WTC11 (cell line): Measurements from ENCODE around the gene MRPS17.

ENCODE experiments used
- ESRRA ChIP-seq: sonication (generic); formaldehyde crosslinking; IDR thresholded peaks from 2 replicates; pipeline ENCODE4 v1.8.1; 2022; ENCODE audit warnings: mild to moderate bottlenecking, missing genetic modification reagents, borderline replicate concordance
- JUN ChIP-seq: sonication (generic); formaldehyde crosslinking; IDR thresholded peaks from 2 replicates; pipeline ENCODE4 v1.8.0; 2023; ENCODE audit warnings: mild to moderate bottlenecking, missing genetic modification reagents
- NFYB ChIP-seq: sonication (generic); formaldehyde crosslinking; conservative IDR thresholded peaks from 2 replicates; pipeline ENCODE4 v1.8.0; 2022; ENCODE audit warnings: low read depth, missing genetic modification reagents
- SP1 ChIP-seq: sonication (generic); formaldehyde crosslinking; conservative IDR thresholded peaks from 2 replicates; pipeline ENCODE4 v1.8.1; 2022; ENCODE audit warnings: missing genetic modification reagents
- ZBTB21 ChIP-seq: sonication (generic); formaldehyde crosslinking; IDR thresholded peaks from 2 replicates; pipeline ENCODE4 v1.8.1; 2023; ENCODE audit warnings: mild to moderate bottlenecking, missing genetic modification reagents, borderline replicate concordance
- ZNF423 ChIP-seq: fragments of 250-450 bp; sonication (Bioruptor Pico); IDR thresholded peaks from 2 replicates; pipeline ENCODE4 v2.1.2; 2022; ENCODE audit warnings: mild to moderate bottlenecking, moderate library complexity
- TF ChIP-seq, protein P1 (sequence below): sonication (generic); formaldehyde crosslinking; IDR thresholded peaks from 2 replicates; pipeline ENCODE4 v1.8.1; 2022; ENCODE audit warnings: low read depth, missing genetic modification reagents, borderline replicate concordance
- TF ChIP-seq, protein P2 (sequence below): fragments of 200-600 bp; IDR thresholded peaks from 2 replicates; pipeline ENCODE4 v1.8.0; 2022; ENCODE audit warnings: antibody characterized with exemption
- TF ChIP-seq, protein P3 (sequence below): sonication (generic); formaldehyde crosslinking; IDR thresholded peaks from 2 replicates; pipeline ENCODE4 v1.8.1; 2022; ENCODE audit warnings: mild to moderate bottlenecking, missing genetic modification reagents, moderate library complexity, borderline replicate concordance
- TF ChIP-seq, protein P4 (sequence below): sonication (generic); formaldehyde crosslinking; conservative IDR thresholded peaks from 2 replicates; pipeline ENCODE4 v1.8.1; 2022; ENCODE audit warnings: mild to moderate bottlenecking, missing genetic modification reagents
- TF ChIP-seq, protein P5 (sequence below): sonication (generic); formaldehyde crosslinking; IDR thresholded peaks from 2 replicates; pipeline ENCODE4 v1.8.1; 2022; ENCODE audit warnings: mild to moderate bottlenecking, moderate library complexity, missing genetic modification reagents
- TF ChIP-seq, protein P6 (sequence below): sonication (generic); formaldehyde crosslinking; IDR thresholded peaks from 2 replicates; pipeline ENCODE4 v1.8.1; 2023; ENCODE audit warnings: mild to moderate bottlenecking, moderate library complexity, missing genetic modification reagents
- TF ChIP-seq, protein P7 (sequence below): sonication (generic); formaldehyde crosslinking; IDR thresholded peaks from 2 replicates; pipeline ENCODE4 v1.8.0; 2022; ENCODE audit warnings: mild to moderate bottlenecking, missing genetic modification reagents
- TF ChIP-seq, protein P8 (sequence below): fragments of 250-450 bp; sonication (Bioruptor Pico); conservative IDR thresholded peaks from 2 replicates; pipeline ENCODE4 v1.9.0; 2021; ENCODE audit warnings: mild to moderate bottlenecking

DNA sequence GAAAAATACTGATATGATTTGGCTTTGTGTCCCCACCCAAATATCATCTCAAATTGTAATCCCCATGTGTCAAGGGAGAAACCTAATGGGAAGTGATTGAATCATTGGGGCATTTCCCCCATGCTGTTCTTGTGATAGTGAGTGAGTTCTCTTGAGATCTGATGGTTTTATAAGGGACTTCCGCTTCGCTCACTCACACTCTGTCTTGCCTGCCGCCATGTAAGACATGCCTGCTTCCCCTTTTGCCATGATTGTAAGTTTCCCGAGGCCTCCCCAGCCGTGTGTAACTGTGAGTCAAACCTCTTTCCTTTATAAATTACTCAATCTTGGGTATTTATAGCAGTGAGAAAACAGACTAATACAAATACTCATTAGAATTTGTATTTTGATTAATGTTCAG is 5.1 kb upstream of the MRPS17 start:
- TF ChIP-seq, protein P1, sequence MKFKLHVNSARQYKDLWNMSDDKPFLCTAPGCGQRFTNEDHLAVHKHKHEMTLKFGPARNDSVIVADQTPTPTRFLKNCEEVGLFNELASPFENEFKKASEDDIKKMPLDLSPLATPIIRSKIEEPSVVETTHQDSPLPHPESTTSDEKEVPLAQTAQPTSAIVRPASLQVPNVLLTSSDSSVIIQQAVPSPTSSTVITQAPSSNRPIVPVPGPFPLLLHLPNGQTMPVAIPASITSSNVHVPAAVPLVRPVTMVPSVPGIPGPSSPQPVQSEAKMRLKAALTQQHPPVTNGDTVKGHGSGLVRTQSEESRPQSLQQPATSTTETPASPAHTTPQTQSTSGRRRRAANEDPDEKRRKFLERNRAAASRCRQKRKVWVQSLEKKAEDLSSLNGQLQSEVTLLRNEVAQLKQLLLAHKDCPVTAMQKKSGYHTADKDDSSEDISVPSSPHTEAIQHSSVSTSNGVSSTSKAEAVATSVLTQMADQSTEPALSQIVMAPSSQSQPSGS = no peak
- TF ChIP-seq, protein P2, sequence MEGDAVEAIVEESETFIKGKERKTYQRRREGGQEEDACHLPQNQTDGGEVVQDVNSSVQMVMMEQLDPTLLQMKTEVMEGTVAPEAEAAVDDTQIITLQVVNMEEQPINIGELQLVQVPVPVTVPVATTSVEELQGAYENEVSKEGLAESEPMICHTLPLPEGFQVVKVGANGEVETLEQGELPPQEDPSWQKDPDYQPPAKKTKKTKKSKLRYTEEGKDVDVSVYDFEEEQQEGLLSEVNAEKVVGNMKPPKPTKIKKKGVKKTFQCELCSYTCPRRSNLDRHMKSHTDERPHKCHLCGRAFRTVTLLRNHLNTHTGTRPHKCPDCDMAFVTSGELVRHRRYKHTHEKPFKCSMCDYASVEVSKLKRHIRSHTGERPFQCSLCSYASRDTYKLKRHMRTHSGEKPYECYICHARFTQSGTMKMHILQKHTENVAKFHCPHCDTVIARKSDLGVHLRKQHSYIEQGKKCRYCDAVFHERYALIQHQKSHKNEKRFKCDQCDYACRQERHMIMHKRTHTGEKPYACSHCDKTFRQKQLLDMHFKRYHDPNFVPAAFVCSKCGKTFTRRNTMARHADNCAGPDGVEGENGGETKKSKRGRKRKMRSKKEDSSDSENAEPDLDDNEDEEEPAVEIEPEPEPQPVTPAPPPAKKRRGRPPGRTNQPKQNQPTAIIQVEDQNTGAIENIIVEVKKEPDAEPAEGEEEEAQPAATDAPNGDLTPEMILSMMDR = no peak
- TF ChIP-seq SP1 (CRISPR knock-in tag) = no peak
- no peak for TF ChIP-seq ZBTB21
- no peak for TF ChIP-seq JUN (CRISPR knock-in tag)
- TF ChIP-seq NFYB (CRISPR knock-in tag) = no peak
- TF ChIP-seq, protein P3, sequence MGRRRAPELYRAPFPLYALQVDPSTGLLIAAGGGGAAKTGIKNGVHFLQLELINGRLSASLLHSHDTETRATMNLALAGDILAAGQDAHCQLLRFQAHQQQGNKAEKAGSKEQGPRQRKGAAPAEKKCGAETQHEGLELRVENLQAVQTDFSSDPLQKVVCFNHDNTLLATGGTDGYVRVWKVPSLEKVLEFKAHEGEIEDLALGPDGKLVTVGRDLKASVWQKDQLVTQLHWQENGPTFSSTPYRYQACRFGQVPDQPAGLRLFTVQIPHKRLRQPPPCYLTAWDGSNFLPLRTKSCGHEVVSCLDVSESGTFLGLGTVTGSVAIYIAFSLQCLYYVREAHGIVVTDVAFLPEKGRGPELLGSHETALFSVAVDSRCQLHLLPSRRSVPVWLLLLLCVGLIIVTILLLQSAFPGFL = no peak
- TF ChIP-seq, protein P4, sequence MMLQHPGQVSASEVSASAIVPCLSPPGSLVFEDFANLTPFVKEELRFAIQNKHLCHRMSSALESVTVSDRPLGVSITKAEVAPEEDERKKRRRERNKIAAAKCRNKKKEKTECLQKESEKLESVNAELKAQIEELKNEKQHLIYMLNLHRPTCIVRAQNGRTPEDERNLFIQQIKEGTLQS = no peak
- TF ChIP-seq, protein P5, sequence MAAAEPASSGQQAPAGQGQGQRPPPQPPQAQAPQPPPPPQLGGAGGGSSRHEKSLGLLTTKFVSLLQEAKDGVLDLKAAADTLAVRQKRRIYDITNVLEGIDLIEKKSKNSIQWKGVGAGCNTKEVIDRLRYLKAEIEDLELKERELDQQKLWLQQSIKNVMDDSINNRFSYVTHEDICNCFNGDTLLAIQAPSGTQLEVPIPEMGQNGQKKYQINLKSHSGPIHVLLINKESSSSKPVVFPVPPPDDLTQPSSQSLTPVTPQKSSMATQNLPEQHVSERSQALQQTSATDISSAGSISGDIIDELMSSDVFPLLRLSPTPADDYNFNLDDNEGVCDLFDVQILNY (CRISPR knock-in tag) = no peak
- TF ChIP-seq, protein P6, sequence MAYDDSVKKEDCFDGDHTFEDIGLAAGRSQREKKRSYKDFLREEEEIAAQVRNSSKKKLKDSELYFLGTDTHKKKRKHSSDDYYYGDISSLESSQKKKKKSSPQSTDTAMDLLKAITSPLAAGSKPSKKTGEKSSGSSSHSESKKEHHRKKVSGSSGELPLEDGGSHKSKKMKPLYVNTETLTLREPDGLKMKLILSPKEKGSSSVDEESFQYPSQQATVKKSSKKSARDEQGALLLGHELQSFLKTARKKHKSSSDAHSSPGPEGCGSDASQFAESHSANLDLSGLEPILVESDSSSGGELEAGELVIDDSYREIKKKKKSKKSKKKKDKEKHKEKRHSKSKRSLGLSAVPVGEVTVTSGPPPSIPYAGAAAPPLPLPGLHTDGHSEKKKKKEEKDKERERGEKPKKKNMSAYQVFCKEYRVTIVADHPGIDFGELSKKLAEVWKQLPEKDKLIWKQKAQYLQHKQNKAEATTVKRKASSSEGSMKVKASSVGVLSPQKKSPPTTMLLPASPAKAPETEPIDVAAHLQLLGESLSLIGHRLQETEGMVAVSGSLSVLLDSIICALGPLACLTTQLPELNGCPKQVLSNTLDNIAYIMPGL = no peak
- TF ChIP-seq, protein P7, sequence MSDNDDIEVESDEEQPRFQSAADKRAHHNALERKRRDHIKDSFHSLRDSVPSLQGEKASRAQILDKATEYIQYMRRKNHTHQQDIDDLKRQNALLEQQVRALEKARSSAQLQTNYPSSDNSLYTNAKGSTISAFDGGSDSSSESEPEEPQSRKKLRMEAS (CRISPR knock-in tag) = no peak
- no peak for TF ChIP-seq ESRRA
- no peak for TF ChIP-seq ZNF423 (CRISPR knock-in tag)
- TF ChIP-seq, protein P8, sequence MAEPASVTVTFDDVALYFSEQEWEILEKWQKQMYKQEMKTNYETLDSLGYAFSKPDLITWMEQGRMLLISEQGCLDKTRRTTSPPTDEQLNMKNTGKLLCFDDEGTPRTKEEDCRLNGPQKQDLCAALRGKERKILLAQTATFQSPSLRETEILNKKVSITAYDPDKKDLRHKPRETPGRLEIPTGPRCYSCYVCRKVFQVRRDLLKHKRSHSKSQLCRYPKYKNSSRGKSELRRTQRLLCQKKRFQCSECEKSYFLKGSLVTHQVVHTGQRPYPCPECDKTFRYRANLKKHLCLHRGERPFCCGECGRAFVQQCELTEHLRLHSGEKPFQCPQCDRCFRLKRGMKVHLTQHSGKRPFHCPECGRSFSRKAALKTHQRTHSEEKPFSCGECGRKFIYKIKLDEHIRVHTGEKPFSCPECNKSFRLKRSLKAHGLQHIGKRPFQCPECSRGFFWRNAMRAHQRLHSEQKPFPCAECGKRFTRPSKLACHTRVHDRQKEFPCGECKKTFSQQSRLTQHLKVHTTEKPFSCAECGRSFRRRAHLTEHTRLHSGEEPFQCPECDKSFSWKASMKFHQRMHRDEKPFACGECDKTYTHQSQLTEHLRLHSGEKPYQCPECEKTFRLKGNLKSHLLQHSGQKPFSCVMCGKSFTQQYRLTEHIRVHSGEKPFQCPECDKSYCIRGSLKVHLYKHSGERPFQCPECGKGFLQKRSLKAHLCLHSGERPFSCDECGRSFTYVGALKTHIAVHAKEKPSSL (CRISPR knock-in tag) = no peak
